HepG2 (cell line): Measurements from ENCODE around the gene TBC1D22A.

Experiments
- CTCF ChIP-seq: sonication (generic); formaldehyde crosslinking; IDR thresholded peaks from 2 replicates; pipeline ENCODE4 v1.5.0; 2020; ENCODE audit warnings: mild to moderate bottlenecking, missing genetic modification reagents, moderate library complexity
- ZNF567 ChIP-seq: sonication (generic); formaldehyde crosslinking; IDR thresholded peaks from 2 replicates; pipeline ENCODE4 v1.8.1; 2023; ENCODE audit warnings: mild to moderate bottlenecking, missing genetic modification reagents, borderline replicate concordance
- TF ChIP-seq, protein P1 (sequence below): IDR thresholded peaks from 2 replicates; pipeline ENCODE4 v1.6.1; 2016

GRCh38 chr22:47076758-47077157 lies 314.3 kb downstream of the TBC1D22A start:
- TF ChIP-seq ZNF567 (CRISPR knock-in tag) (no peak), CTCF (CRISPR knock-in tag) (no peak)
- TF ChIP-seq, protein P1, sequence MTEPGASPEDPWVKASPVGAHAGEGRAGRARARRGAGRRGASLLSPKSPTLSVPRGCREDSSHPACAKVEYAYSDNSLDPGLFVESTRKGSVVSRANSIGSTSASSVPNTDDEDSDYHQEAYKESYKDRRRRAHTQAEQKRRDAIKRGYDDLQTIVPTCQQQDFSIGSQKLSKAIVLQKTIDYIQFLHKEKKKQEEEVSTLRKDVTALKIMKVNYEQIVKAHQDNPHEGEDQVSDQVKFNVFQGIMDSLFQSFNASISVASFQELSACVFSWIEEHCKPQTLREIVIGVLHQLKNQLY (CRISPR knock-in tag) = no peak
